ENCODE measurements around the gene SPATA13.

- TF ChIP-seq ZFX (IDR thresholded peaks at IDR 0.05): no peak
- TF ChIP-seq YY1 (IDR thresholded peaks at IDR 0.05; ENCODE audit: extremely low read depth, insufficient replicate concordance, low read depth, low read length): no peak
- no peak for TF ChIP-seq CTCF (IDR thresholded peaks at IDR 0.05 in 2 of 3, conservative IDR thresholded peaks at IDR 0.05 in 1 of 3; ENCODE audit: borderline replicate concordance in 1 of 3, insufficient read depth in 1 of 3, low read depth in 2 of 3, low read length in 2 of 3)
- no peak for TF ChIP-seq CEBPB (IDR thresholded peaks at IDR 0.05; ENCODE audit: low read depth)
- TF ChIP-seq MAX (IDR thresholded peaks at IDR 0.05): no peak
- no peak for TF ChIP-seq SP1 (IDR thresholded peaks at IDR 0.05; ENCODE audit: low read depth)
- TF ChIP-seq EZH2phosphoT487 (IDR thresholded peaks at IDR 0.05; ENCODE audit: borderline replicate concordance): no peak
- TF ChIP-seq SIN3A (IDR thresholded peaks at IDR 0.05; ENCODE audit: low read depth): no peak
- no peak for TF ChIP-seq REST (IDR thresholded peaks at IDR 0.05; ENCODE audit: low read depth)
- no peak for TF ChIP-seq EZH2 (IDR thresholded peaks at IDR 0.05)
- no peak for TF ChIP-seq POLR2AphosphoS5 (IDR thresholded peaks at IDR 0.05; ENCODE audit: low read depth, low read length)
- no peak for TF ChIP-seq POLR2A (IDR thresholded peaks at IDR 0.05; ENCODE audit: borderline replicate concordance, extremely low read depth, insufficient read depth, insufficient read length)
Observed at GRCh38 chr13:24175847-24176246, 15.3 kb downstream of the SPATA13 start.

All from HCT116 (cell line).